Activated naive CD4-positive, alpha-beta T cell treated with anti-CD3 and anti-CD28 coated beads for 36 hours (primary cell): ENCODE measurements around the gene TMEM184C. TPM values are rescaled to one million over a fixed set of nuclear protein-coding genes. Genes with fewer than 3 reads are reported as not detected.
A peak's percentile ranks its signal among the peaks of the same experiment; 100 is the strongest.

ENCODE experiments used
- CTCF ChIA-PET: fragments of 350-600 bp; sonication (Branson Sonifier 250); formaldehyde crosslinking; loops from one replicate; lab custom pipeline; 2021; ENCODE audit warnings: antibody characterized with exemption; lab: Charles Lee
- DNase-seq: peaks from one replicate; pipeline ENCODE4 v3.0.0-alpha.2; 2020
- H3K27ac Mint-ChIP-seq: one replicate; pipeline ENCODE4 v1.8.0; 2021; ENCODE audit warnings: mild to moderate bottlenecking, mixed read lengths
- H3K27me3 Mint-ChIP-seq: one replicate; pipeline ENCODE4 v1.8.0; 2021; ENCODE audit warnings: low read depth, mixed read lengths
- H3K36me3 Mint-ChIP-seq: one replicate; pipeline ENCODE4 v1.8.0; 2021; ENCODE audit warnings: low read depth, mixed read lengths
- H3K4me1 Mint-ChIP-seq: one replicate; pipeline ENCODE4 v1.8.0; 2021; ENCODE audit warnings: low read depth, mixed read lengths
- H3K4me3 Mint-ChIP-seq: one replicate; pipeline ENCODE4 v1.8.0; 2021; ENCODE audit warnings: mild to moderate bottlenecking, moderate library complexity, mixed read lengths
- H3K9me3 Mint-ChIP-seq: one replicate; pipeline ENCODE4 v1.8.0; 2021; ENCODE audit warnings: mixed read lengths
- intact Hi-C: fragments of 100-400 bp; cut with micrococcal nuclease; formaldehyde crosslinking; loops from one replicate; pipeline ENCODE4 v1.15.1; 2023
- total RNA-seq, 2 experiments: library from RNA; stranded (reverse); gene quantifications; one replicate each; pipeline ENCODE4 v1.2.3, GENCODE V29; 2021

Gene TMEM184C
- total RNA-seq, 2 experiments from 2014 or later: 11.5 to 12.5 TPM

GRCh38 chr4:147674496-147674895, 57.3 kb downstream of the TMEM184C start:
- no peaks in the 10 kb centered on the region for H3K9me3 Mint-ChIP-seq
- intact Hi-C loops: no loop called here
- no peak for DNase-seq
- no peaks in the 10 kb centered on the region for H3K4me1 Mint-ChIP-seq
- CTCF ChIA-PET: interaction anchor here (0.6 to 1.3 kb wide), 4 partner anchors 9 to 192 kb away, joined by 3 to 5 read pairs (median 4); no protein-coding TSS in a partner anchor
- H3K4me3 Mint-ChIP-seq: no peak overlapping the region
- peaks cover 30% of the 10 kb centered on the region for H3K36me3 Mint-ChIP-seq
- H3K27ac Mint-ChIP-seq: no peak overlapping the region
- no peaks in the 10 kb centered on the region for H3K27me3 Mint-ChIP-seq

GRCh38 chr4:147678106-147678505, 60.9 kb downstream of the TMEM184C start:
- DNase-seq: no peak
- H3K4me3 Mint-ChIP-seq: no peak overlapping the region
- H3K36me3 Mint-ChIP-seq: peaks cover 14% of the 10 kb centered on the region
- CTCF ChIA-PET: interaction anchor here (0.8 to 1.1 kb wide), 2 partner anchors 29 to 189 kb away, joined by 3 to 6 read pairs; no protein-coding TSS in a partner anchor
- intact Hi-C loops: no loop called here
- H3K9me3 Mint-ChIP-seq: no peaks in the 10 kb centered on the region
- H3K27ac Mint-ChIP-seq: no peak overlapping the region
- no peaks in the 10 kb centered on the region for H3K27me3 Mint-ChIP-seq
- H3K4me1 Mint-ChIP-seq: peaks cover 17% of the 10 kb centered on the region

GRCh38 chr4:147678796-147679549, 61.8 kb downstream of the TMEM184C start:
- intact Hi-C loops: no loop called here
- CTCF ChIA-PET: interaction anchor here (0.6 to 1.4 kb wide), 4 partner anchors 34 to 188 kb away, joined by 3 to 6 read pairs (median 4); no protein-coding TSS in a partner anchor
- peak; percentile 20 for DNase-seq
- Mint-ChIP-seq H3K4me1 (peaks cover 17% of the 10 kb centered on the region), H3K36me3 (peaks cover 11% of the 10 kb centered on the region), H3K9me3 (no peaks in the 10 kb centered on the region), H3K4me3 (no peak overlapping the region), H3K27ac (no peak overlapping the region), H3K27me3 (no peaks in the 10 kb centered on the region)

GRCh38 chr4:147682755-147683154, 65.6 kb downstream of the TMEM184C start:
- CTCF ChIA-PET: interaction anchor here (1.0 to 2.9 kb wide), 2 partner anchors 25 to 184 kb away, joined by 4 to 15 read pairs; no protein-coding TSS in a partner anchor
- intact Hi-C loops: loop anchor here (5.0 kb wide), 1 partner anchor 1160 kb away; the partner anchor contains the start of gene SLC10A7

GRCh38 chr4:147683188-147683591, 66.0 kb downstream of the TMEM184C start:
- peak; percentile 23 for DNase-seq
- H3K36me3 Mint-ChIP-seq: peaks cover 6% of the 10 kb centered on the region
- CTCF ChIA-PET: interaction anchor here (1.0 to 2.9 kb wide), 3 partner anchors 25 to 184 kb away, joined by 4 to 15 read pairs (median 8); partner anchors contain the start of gene ARHGAP10
- H3K4me1 Mint-ChIP-seq: peaks cover 19% of the 10 kb centered on the region
- peak overlapping the region; percentile 91 for H3K27ac Mint-ChIP-seq
- no peaks in the 10 kb centered on the region for H3K9me3 Mint-ChIP-seq
- H3K4me3 Mint-ChIP-seq: peak overlapping the region; percentile 90
- H3K27me3 Mint-ChIP-seq: no peaks in the 10 kb centered on the region
- intact Hi-C loops: loop anchor here (5.0 kb wide), 1 partner anchor 1161 kb away; the partner anchor contains the start of gene SLC10A7

More at GRCh38 chr4:147682755-147683154, 65.6 kb downstream of the TMEM184C start:
- H3K4me3 Mint-ChIP-seq: peak overlapping the region; percentile 90
- DNase-seq: no peak
- H3K27me3 Mint-ChIP-seq: no peaks in the 10 kb centered on the region
- H3K4me1 Mint-ChIP-seq: peaks cover 19% of the 10 kb centered on the region
- H3K36me3 Mint-ChIP-seq: peaks cover 7% of the 10 kb centered on the region
- no peak overlapping the region for H3K27ac Mint-ChIP-seq
- H3K9me3 Mint-ChIP-seq: no peaks in the 10 kb centered on the region

GRCh38 chr4:147683717-147684700, 66.8 kb downstream of the TMEM184C start, which contains the start of gene PRMT9:
Gene PRMT9, minus strand, starts transcription at chr4:147684163. Its CDS starts 176 bp downstream, at chr4:147683987.
- H3K27me3 Mint-ChIP-seq: no peaks in the 10 kb centered on the region
- CTCF ChIA-PET: interaction anchor here (0.6 to 2.9 kb wide), 5 partner anchors 24 to 183 kb away, joined by 3 to 15 read pairs (median 7); partner anchors contain the start of gene ARHGAP10
- H3K4me1 Mint-ChIP-seq: peaks cover 19% of the 10 kb centered on the region
- DNase-seq: peak; percentile 91
- intact Hi-C loops: loop anchor here (1.0 to 5.0 kb wide), 5 partner anchors 47 to 1162 kb away; partner anchors contain the start of genes NR3C2, SLC10A7 and TMEM184C
- H3K27ac Mint-ChIP-seq: peak within 1 kb of the TSS; percentile 91
- H3K36me3 Mint-ChIP-seq: peaks cover 3% of the 10 kb centered on the region
- peak within 1 kb of the TSS; percentile 90 for H3K4me3 Mint-ChIP-seq
- H3K9me3 Mint-ChIP-seq: no peaks in the 10 kb centered on the region

- H3K9me3 Mint-ChIP-seq: no peaks in the 10 kb centered on the region
- no peak for DNase-seq
- no peaks in the 10 kb centered on the region for H3K36me3 Mint-ChIP-seq
- intact Hi-C loops: no loop called here
- no peak overlapping the region for H3K27ac Mint-ChIP-seq
- peaks cover 5% of the 10 kb centered on the region for H3K27me3 Mint-ChIP-seq
- H3K4me3 Mint-ChIP-seq: no peak overlapping the region
- peaks cover 1% of the 10 kb centered on the region for H3K4me1 Mint-ChIP-seq
- CTCF ChIA-PET: interaction anchor here (0.7 to 1.6 kb wide), 2 partner anchors 15 to 178 kb away, joined by 3 to 6 read pairs; no protein-coding TSS in a partner anchor
These were observed 71.9 kb downstream of the TMEM184C start for GRCh38 chr4:147689067-147689466.

- intact Hi-C loops: no loop called here
- CTCF ChIA-PET: interaction anchor here (1.6 kb wide), 1 partner anchor 175 kb away, joined by 8 read pairs; no protein-coding TSS in a partner anchor
These were observed 74.6 kb downstream of the TMEM184C start for GRCh38 chr4:147691820-147692219.

GRCh38 chr4:147693218-147693617, 76.0 kb downstream of the TMEM184C start:
- H3K27me3 Mint-ChIP-seq: peaks cover 5% of the 10 kb centered on the region
- no peaks in the 10 kb centered on the region for H3K36me3 Mint-ChIP-seq
- H3K27ac Mint-ChIP-seq: no peak overlapping the region
- intact Hi-C loops: no loop called here
- DNase-seq: no peak
- H3K9me3 Mint-ChIP-seq: no peaks in the 10 kb centered on the region
- H3K4me1 Mint-ChIP-seq: no peaks in the 10 kb centered on the region
- CTCF ChIA-PET: interaction anchor here (1.6 kb wide), 1 partner anchor 173 kb away, joined by 8 read pairs; no protein-coding TSS in a partner anchor
- no peak overlapping the region for H3K4me3 Mint-ChIP-seq

More at GRCh38 chr4:147691820-147692219, 74.6 kb downstream of the TMEM184C start:
- H3K4me3 Mint-ChIP-seq: no peak overlapping the region
- peaks cover 5% of the 10 kb centered on the region for H3K27me3 Mint-ChIP-seq
- no peaks in the 10 kb centered on the region for H3K4me1 Mint-ChIP-seq
- no peaks in the 10 kb centered on the region for H3K36me3 Mint-ChIP-seq
- no peak overlapping the region for H3K27ac Mint-ChIP-seq
- no peak for DNase-seq
- H3K9me3 Mint-ChIP-seq: no peaks in the 10 kb centered on the region

GRCh38 chr4:147696866-147697265, 79.7 kb downstream of the TMEM184C start:
- Mint-ChIP-seq H3K27me3 (peaks cover 3% of the 10 kb centered on the region), H3K36me3 (no peaks in the 10 kb centered on the region), H3K4me3 (no peak overlapping the region), H3K27ac (no peak overlapping the region), H3K4me1 (no peaks in the 10 kb centered on the region), H3K9me3 (no peaks in the 10 kb centered on the region)
- intact Hi-C loops: no loop called here
- no peak for DNase-seq
- CTCF ChIA-PET: interaction anchor here (1.6 kb wide), 1 partner anchor 170 kb away, joined by 9 read pairs; no protein-coding TSS in a partner anchor

GRCh38 chr4:147704846-147705245, 87.6 kb downstream of the TMEM184C start:
- CTCF ChIA-PET: interaction anchor here (0.7 to 6.6 kb wide), 2 partner anchors 157 to 161 kb away, joined by 3 to 54 read pairs; no protein-coding TSS in a partner anchor
- Mint-ChIP-seq H3K27ac (no peak overlapping the region), H3K4me3 (no peak overlapping the region), H3K36me3 (no peaks in the 10 kb centered on the region), H3K4me1 (no peaks in the 10 kb centered on the region), H3K9me3 (no peaks in the 10 kb centered on the region), H3K27me3 (peaks cover 3% of the 10 kb centered on the region)
- no peak for DNase-seq
- intact Hi-C loops: no loop called here
